G401 (cell line): ENCODE measurements around the gene SEL1L2. TPM values are rescaled to one million over a fixed set of nuclear protein-coding genes. Genes with fewer than 3 reads are reported as not detected.

Experiments
- DNase-seq: peaks from one replicate; pipeline ENCODE4 v3.0.0-alpha.2; 2015; ENCODE audit warnings: low spot score
- in situ Hi-C: cut with HindIII; loops from 2 replicates; pipeline ENCODE4 v1.10.0; 2016; ENCODE audit warnings: low sequenced_read_pairs, mixed read lengths
- total RNA-seq: library from RNA; depleted of rRNA; stranded (reverse); fragments of >200 nt; shearing (Covaris generic); gene quantifications from 2 replicates; pipeline ENCODE4 v1.2.3, GENCODE V29; 2014

SEL1L2 gene
- total RNA-seq, 1 experiment from 2014 or later: not detected

- DNase-seq: no peak
Observed at GRCh38 chr20:13839421-13840092, 150.9 kb downstream of the SEL1L2 start.

GRCh38 chr20:13838664-13839063, 151.8 kb downstream of the SEL1L2 start:
- no peak for DNase-seq
- in situ Hi-C loops: no loop called here

More at GRCh38 chr20:13839421-13840092, 150.9 kb downstream of the SEL1L2 start:
- in situ Hi-C loops: no loop called here

GRCh38 chr20:13831476-13831875, 158.9 kb downstream of the SEL1L2 start:
- no peak for DNase-seq
- in situ Hi-C loops: no loop called here

- no peak for DNase-seq
- in situ Hi-C loops: no loop called here
Observed at GRCh38 chr20:13825465-13825864, 164.9 kb downstream of the SEL1L2 start.

- no peak for DNase-seq
- in situ Hi-C loops: no loop called here
Observed at GRCh38 chr20:13824459-13824858, 166.0 kb downstream of the SEL1L2 start.

GRCh38 chr20:13822459-13822858, 168.0 kb downstream of the SEL1L2 start:
- in situ Hi-C loops: no loop called here
- no peak for DNase-seq

- in situ Hi-C loops: no loop called here
- no peak for DNase-seq
Observed at GRCh38 chr20:13821876-13822275, 168.5 kb downstream of the SEL1L2 start.

GRCh38 chr20:13819885-13820645, 170.3 kb downstream of the SEL1L2 start:
- DNase-seq: peak; percentile 72
- in situ Hi-C loops: no loop called here

GRCh38 chr20:13817342-13817741, 173.1 kb downstream of the SEL1L2 start:
- in situ Hi-C loops: no loop called here
- DNase-seq: no peak

GRCh38 chr20:13816757-13817156, 173.7 kb downstream of the SEL1L2 start:
- in situ Hi-C loops: no loop called here
- DNase-seq: no peak

- no peak for DNase-seq
- in situ Hi-C loops: no loop called here
Observed at GRCh38 chr20:13814672-13815071, 175.7 kb downstream of the SEL1L2 start.

GRCh38 chr20:13813910-13814309, 176.5 kb downstream of the SEL1L2 start:
- in situ Hi-C loops: no loop called here
- no peak for DNase-seq

GRCh38 chr20:13810446-13810845, 180.0 kb downstream of the SEL1L2 start:
- no peak for DNase-seq
- in situ Hi-C loops: no loop called here

GRCh38 chr20:13809855-13810254, 180.6 kb downstream of the SEL1L2 start:
- no peak for DNase-seq
- in situ Hi-C loops: no loop called here

GRCh38 chr20:13809373-13809772, 181.0 kb downstream of the SEL1L2 start:
- in situ Hi-C loops: no loop called here
- no peak for DNase-seq

GRCh38 chr20:13800728-13801134, 189.7 kb downstream of the SEL1L2 start:
- DNase-seq: peak; percentile 98
- in situ Hi-C loops: no loop called here

GRCh38 chr20:13799974-13800373, 190.4 kb downstream of the SEL1L2 start:
- in situ Hi-C loops: no loop called here
- no peak for DNase-seq
